ENCODE data around the gene SGMS2. TPM values are rescaled to one million over a fixed set of nuclear protein-coding genes. Genes with fewer than 3 reads are reported as not detected.

SGMS2 gene
- total RNA-seq, 2 donors from 2014 or later: 34.9 to 49.1 TPM

- Histone ChIP-seq H3K9me3 (no peaks in the 10 kb centered on the region), H3K4me3 (no peak overlapping the region), H3K27me3 (no peaks in the 10 kb centered on the region), H3K36me3 (no peaks in the 10 kb centered on the region), H3K27ac (no peak overlapping the region), H3K9ac (ENCODE audit: low read depth in 2 of 2, low read length in 2 of 2) (no peak overlapping the region), H3K4me1 (no peaks in the 10 kb centered on the region)
- intact Hi-C loops (cut with DNase I): no loop called here
- DNase-seq: no peak
- no peak for TF ChIP-seq CTCF (IDR thresholded peaks at IDR 0.05)
Measured at GRCh38 chr4:107885865-107886264, 61.1 kb downstream of the SGMS2 start.

- Histone ChIP-seq H3K9me3 (no peaks in the 10 kb centered on the region), H3K27me3 (no peaks in the 10 kb centered on the region), H3K9ac (ENCODE audit: low read depth in 2 of 2, low read length in 2 of 2) (no peak overlapping the region), H3K4me3 (no peak overlapping the region), H3K27ac (no peak overlapping the region), H3K36me3 (no peaks in the 10 kb centered on the region), H3K4me1 (no peaks in the 10 kb centered on the region)
- intact Hi-C loops (cut with DNase I): no loop called here
- no peak for DNase-seq
- no peak for TF ChIP-seq CTCF (IDR thresholded peaks at IDR 0.05)
Measured at GRCh38 chr4:107888237-107888636, 63.5 kb downstream of the SGMS2 start.

- no peak overlapping the region for H3K27ac ChIP-seq
- intact Hi-C loops (cut with DNase I): no loop called here
- no peak for DNase-seq
- no peak for TF ChIP-seq CTCF (IDR thresholded peaks at IDR 0.05)
- no peaks in the 10 kb centered on the region for H3K36me3 ChIP-seq
- no peak overlapping the region for H3K9ac ChIP-seq (ENCODE audit: low read depth in 2 of 2, low read length in 2 of 2)
- H3K27me3 ChIP-seq: no peaks in the 10 kb centered on the region
- no peak overlapping the region for H3K4me3 ChIP-seq
- no peaks in the 10 kb centered on the region for H3K4me1 ChIP-seq
- H3K9me3 ChIP-seq: no peaks in the 10 kb centered on the region
Measured at GRCh38 chr4:107890779-107891178, 66.0 kb downstream of the SGMS2 start.

GRCh38 chr4:107891299-107891698, 66.6 kb downstream of the SGMS2 start:
- Histone ChIP-seq H3K4me1 (no peaks in the 10 kb centered on the region), H3K36me3 (no peaks in the 10 kb centered on the region), H3K9me3 (no peaks in the 10 kb centered on the region), H3K4me3 (no peak overlapping the region), H3K9ac (ENCODE audit: low read depth in 2 of 2, low read length in 2 of 2) (no peak overlapping the region), H3K27me3 (no peaks in the 10 kb centered on the region), H3K27ac (no peak overlapping the region)
- TF ChIP-seq CTCF (IDR thresholded peaks at IDR 0.05): no peak
- intact Hi-C loops (cut with DNase I): no loop called here
- no peak for DNase-seq

- intact Hi-C loops (cut with DNase I): no loop called here
- no peak for DNase-seq
- no peak for TF ChIP-seq CTCF (IDR thresholded peaks at IDR 0.05)
- no peaks in the 10 kb centered on the region for H3K27me3 ChIP-seq
- H3K27ac ChIP-seq: no peak overlapping the region
- no peaks in the 10 kb centered on the region for H3K36me3 ChIP-seq
- H3K4me1 ChIP-seq: no peaks in the 10 kb centered on the region
- no peak overlapping the region for H3K9ac ChIP-seq (ENCODE audit: low read depth in 2 of 2, low read length in 2 of 2)
- no peaks in the 10 kb centered on the region for H3K9me3 ChIP-seq
- no peak overlapping the region for H3K4me3 ChIP-seq
Measured at GRCh38 chr4:107893171-107894137, 68.7 kb downstream of the SGMS2 start.

Measured in colonic mucosa (tissue), 4 donors.